ENCODE results near the gene AKAP8L.

Gene AKAP8L

DNA sequence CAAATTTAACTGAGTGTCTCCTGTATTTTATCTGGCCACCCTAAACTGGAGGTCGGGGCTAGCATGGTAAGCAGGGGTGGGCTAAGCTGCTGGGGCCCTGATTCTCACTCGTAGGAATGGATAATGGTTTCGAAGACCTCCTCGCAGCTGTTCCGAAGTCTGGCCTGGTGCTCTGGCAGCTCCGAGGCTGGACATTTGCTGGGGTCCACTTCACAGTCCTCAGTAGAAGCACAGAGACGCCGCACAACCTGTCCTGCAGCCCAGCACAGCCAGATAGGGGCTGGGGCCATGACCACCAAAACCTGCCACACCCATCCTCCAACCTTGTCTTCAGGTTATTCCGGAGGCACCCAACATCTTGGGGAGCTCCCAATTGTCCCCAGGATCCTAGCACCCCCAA is 37.2 kb upstream of the AKAP8L start:
- Histone ChIP-seq H3K4me3 (ENCODE audit: low read depth, low read length) (no peak overlapping the region), H3K36me3 (no peaks in the 10 kb centered on the region), H3K27me3 (peaks cover 24% of the 10 kb centered on the region), H3K4me1 (peaks cover 5% of the 10 kb centered on the region), H3K9me3 (no peaks in the 10 kb centered on the region)
- DNase-seq, result no peak
- TF ChIP-seq, protein P1, sequence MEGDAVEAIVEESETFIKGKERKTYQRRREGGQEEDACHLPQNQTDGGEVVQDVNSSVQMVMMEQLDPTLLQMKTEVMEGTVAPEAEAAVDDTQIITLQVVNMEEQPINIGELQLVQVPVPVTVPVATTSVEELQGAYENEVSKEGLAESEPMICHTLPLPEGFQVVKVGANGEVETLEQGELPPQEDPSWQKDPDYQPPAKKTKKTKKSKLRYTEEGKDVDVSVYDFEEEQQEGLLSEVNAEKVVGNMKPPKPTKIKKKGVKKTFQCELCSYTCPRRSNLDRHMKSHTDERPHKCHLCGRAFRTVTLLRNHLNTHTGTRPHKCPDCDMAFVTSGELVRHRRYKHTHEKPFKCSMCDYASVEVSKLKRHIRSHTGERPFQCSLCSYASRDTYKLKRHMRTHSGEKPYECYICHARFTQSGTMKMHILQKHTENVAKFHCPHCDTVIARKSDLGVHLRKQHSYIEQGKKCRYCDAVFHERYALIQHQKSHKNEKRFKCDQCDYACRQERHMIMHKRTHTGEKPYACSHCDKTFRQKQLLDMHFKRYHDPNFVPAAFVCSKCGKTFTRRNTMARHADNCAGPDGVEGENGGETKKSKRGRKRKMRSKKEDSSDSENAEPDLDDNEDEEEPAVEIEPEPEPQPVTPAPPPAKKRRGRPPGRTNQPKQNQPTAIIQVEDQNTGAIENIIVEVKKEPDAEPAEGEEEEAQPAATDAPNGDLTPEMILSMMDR (IDR thresholded peaks at IDR 0.05; ENCODE audit: low read depth, low read length), result no peak

DNA sequence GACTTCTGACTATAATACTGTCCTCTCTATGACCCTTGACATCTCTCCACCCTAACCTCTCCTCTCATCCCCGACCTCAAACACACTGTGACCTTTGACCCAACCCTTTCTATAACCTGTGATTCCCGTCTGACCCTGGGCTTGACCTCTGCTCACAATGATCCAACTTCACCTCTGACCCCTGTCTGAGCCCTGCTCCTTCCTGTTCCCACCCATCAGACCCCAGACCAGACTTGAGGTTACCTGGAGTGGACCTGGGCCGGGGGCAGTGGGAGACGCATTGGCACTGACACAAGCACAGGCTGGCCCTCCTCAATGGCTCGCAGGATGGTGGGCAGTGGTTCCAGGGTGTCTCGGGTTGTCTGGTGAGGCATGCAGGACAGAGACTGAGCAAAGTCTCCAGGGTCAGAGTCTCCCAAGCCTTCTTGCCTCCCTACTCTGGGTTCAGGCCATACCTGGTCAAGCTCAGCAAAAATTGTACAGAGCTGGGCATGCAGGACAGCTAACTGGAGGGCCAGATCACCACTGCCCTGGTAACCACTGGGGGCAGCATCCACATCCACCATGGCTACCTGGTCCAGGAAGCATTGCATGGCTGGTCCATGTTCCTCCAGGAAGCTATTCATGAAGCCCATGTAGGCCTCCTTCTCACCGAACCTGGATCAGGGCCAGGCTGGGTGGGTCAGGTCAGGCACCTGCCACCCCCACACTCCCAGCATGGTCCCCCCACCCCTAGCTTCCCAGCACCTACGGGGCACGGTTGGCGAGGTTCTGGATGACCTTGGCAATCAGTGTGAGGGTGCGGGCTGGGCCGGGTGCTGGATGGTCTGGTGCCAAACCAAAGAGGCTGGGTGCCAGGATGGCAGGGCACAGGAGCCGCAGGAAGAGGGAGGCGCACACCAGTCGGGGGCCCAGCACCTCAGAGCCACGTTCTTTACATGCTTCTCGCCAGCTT is 35.4 kb upstream of the AKAP8L start:
- TF ChIP-seq, protein P1 (IDR thresholded peaks at IDR 0.05; ENCODE audit: low read depth, low read length), result peak; percentile 32
- no peaks in the 10 kb centered on the region for H3K36me3 ChIP-seq
- H3K9me3 ChIP-seq, result no peaks in the 10 kb centered on the region
- no peak for DNase-seq
- peaks cover 24% of the 10 kb centered on the region for H3K27me3 ChIP-seq
- peaks cover 5% of the 10 kb centered on the region for H3K4me1 ChIP-seq
- H3K4me3 ChIP-seq (ENCODE audit: low read depth, low read length), result no peak overlapping the region

DNA sequence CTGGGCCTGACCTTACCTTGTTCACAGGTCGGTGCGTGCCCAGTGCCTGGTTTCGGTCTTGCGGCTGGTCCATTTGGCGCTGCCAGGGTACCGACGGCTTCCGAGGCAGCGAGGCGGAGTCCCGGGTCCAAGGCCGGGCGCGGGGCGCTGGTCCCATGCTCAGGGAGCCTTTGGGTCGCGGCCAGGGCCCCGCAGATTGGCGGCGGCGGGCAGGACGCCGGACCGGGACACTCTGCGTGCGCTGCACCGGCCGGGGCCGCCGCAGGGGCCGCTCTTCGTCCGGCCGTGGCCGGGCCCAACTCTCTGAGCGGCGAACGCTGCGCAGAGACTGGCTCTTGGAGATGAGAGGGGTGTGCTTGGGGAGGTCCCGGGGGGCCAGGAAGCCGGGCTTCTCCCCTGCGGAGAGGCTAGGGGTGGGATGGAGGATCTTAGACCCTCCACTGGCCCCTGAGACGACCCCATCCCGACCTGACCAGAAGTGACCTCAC is 34.3 kb upstream of the AKAP8L start:
- TF ChIP-seq, protein P1 (IDR thresholded peaks at IDR 0.05; ENCODE audit: low read depth, low read length), result no peak

DNA sequence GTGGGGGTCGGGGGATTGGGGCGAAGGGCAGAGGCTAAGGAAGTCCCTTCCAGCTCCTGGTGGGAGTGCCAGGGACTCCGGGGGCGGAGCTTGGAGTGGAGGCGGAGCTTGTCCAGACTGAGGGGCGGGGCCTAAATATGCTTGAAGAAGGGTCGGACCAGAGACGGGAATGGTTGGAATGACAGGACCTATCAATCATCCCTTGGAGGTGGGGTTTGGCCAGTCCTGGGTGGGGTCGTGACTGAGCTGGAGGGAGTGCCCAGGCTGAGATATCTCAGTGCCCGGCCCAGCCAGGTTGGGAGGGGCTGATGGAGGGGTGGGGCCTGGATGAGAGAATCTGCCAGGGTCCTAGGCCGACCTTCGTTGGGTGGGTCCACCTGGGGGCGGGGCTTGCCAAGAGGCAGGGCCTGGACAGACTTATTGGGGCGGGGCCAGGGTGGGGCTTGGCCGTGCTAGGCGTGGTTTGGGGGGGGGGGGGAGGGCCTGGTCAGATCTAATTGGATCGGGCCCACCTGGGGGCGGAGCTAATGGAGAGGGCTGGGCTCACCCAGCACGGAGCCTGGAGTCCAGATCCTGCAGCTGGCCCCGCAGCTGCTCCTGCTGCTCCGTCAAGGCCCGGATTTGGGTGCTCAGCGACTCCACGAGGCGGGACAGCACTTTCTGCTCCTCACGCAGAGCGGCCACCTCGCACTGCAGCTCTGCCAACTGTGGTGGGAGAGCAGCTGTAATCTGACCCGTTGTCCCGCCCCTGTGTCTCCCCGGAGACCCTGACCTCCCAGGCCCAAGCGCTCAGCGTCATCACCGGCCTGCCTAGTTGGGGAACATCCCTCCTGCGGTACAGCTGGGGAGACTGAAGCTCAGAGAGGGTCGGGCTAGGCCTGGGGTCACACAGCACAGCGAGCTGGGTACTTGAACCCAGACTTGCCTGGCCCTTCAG is 33.6 kb upstream of the AKAP8L start:
- peaks cover 13% of the 10 kb centered on the region for H3K27me3 ChIP-seq
- H3K36me3 ChIP-seq, result no peaks in the 10 kb centered on the region
- peaks cover 8% of the 10 kb centered on the region for H3K4me1 ChIP-seq
- peak; percentile 99 for DNase-seq
- H3K9me3 ChIP-seq, result no peaks in the 10 kb centered on the region
- TF ChIP-seq, protein P1 (IDR thresholded peaks at IDR 0.05; ENCODE audit: low read depth, low read length), result no peak
- peak overlapping the region; percentile 38 for H3K4me3 ChIP-seq (ENCODE audit: low read depth, low read length)

More for the DNA sequence above, 34.3 kb upstream of the AKAP8L start:
- no peak for DNase-seq
- Histone ChIP-seq H3K27me3 (peaks cover 21% of the 10 kb centered on the region), H3K4me3 (ENCODE audit: low read depth, low read length) (peak overlapping the region; percentile 38), H3K4me1 (peaks cover 8% of the 10 kb centered on the region), H3K9me3 (no peaks in the 10 kb centered on the region), H3K36me3 (no peaks in the 10 kb centered on the region)

DNA sequence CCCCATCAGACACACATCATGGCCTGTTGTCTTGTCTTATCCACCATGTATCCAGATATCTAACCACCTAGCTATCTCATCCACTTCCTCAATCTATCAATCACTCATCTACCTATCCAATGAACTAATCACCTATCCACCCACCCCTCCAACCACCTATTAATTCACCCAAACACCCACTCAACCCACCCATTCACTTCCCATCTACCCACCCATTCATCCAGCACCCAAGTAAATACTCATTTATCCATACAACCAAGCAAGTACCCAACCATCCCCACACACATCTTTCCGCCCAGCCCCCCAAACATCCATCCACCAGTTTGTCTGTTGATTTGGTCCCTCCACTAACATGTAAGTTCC is 31.7 kb upstream of the AKAP8L start:
- no peak for DNase-seq
- peaks cover 8% of the 10 kb centered on the region for H3K4me1 ChIP-seq
- H3K27me3 ChIP-seq, result no peaks in the 10 kb centered on the region; the same call in 1 of the 2 replicates
- H3K9me3 ChIP-seq, result no peaks in the 10 kb centered on the region
- H3K36me3 ChIP-seq, result no peaks in the 10 kb centered on the region
- peak overlapping the region; percentile 51; the same call in 1 of the 2 replicates for H3K4me3 ChIP-seq (ENCODE audit: low read depth, low read length)
- TF ChIP-seq, protein P1 (IDR thresholded peaks at IDR 0.05; ENCODE audit: low read depth, low read length), result no peak

Data from BE2C (cell line).